HG03439 (cell line): ENCODE data around the gene EXOC3L1.

Experiments used
- ATAC-seq: cut with Tn5 transposase; IDR thresholded peaks from one replicate; pipeline ENCODE4 v1.9.1; 2021; ENCODE audit warnings: mild to moderate bottlenecking, moderate library complexity; ENCODE audit not compliant: unreplicated experiment

The EXOC3L1 gene

GRCh38 chr16:67199011-67199807, 9.3 kb upstream of the EXOC3L1 start, which contains the start of gene ELMO3:
Gene ELMO3 (plus strand): TSS chr16:67199131. CDS start chr16:67199327, 196 bp downstream.
- ATAC-seq: no peak

- no peak for ATAC-seq
Observed at GRCh38 chr16:67198238-67198734, 8.3 kb upstream of the EXOC3L1 start.

- ATAC-seq: no peak
Observed at GRCh38 chr16:67197704-67198103, 7.8 kb upstream of the EXOC3L1 start.

- no peak for ATAC-seq
Observed at GRCh38 chr16:67196881-67197280, 6.9 kb upstream of the EXOC3L1 start.

GRCh38 chr16:67195676-67196075, 5.7 kb upstream of the EXOC3L1 start:
- ATAC-seq: no peak

- ATAC-seq: no peak
Observed at GRCh38 chr16:67194260-67194659, 4.3 kb upstream of the EXOC3L1 start.

GRCh38 chr16:67193536-67193935, 3.6 kb upstream of the EXOC3L1 start:
- no peak for ATAC-seq

- ATAC-seq: peak; percentile 6
Observed at GRCh38 chr16:67192781-67193361, 2.9 kb upstream of the EXOC3L1 start.

- ATAC-seq: peak; percentile 82
Observed at GRCh38 chr16:67191995-67192681, 2.2 kb upstream of the EXOC3L1 start, which contains the start of gene E2F4. Gene E2F4 (plus strand): TSS chr16:67192155. CDS start chr16:67192228, 73 bp downstream.

- ATAC-seq: peak; percentile 5
Observed at GRCh38 chr16:67191411-67191994, 1.6 kb upstream of the EXOC3L1 start.

- ATAC-seq: no peak
Observed at GRCh38 chr16:67190448-67191399, 788 bp upstream of the EXOC3L1 start.

- no peak for ATAC-seq
Observed at GRCh38 chr16:67188798-67189197, 1.1 kb downstream of the EXOC3L1 start.

GRCh38 chr16:67188323-67188722, 1.6 kb downstream of the EXOC3L1 start:
- ATAC-seq: no peak

- ATAC-seq: no peak
Observed at GRCh38 chr16:67187175-67187890, 2.6 kb downstream of the EXOC3L1 start.

GRCh38 chr16:67186550-67186950, 3.4 kb downstream of the EXOC3L1 start:
- no peak for ATAC-seq

GRCh38 chr16:67185651-67186134, 4.2 kb downstream of the EXOC3L1 start:
- ATAC-seq: no peak

- ATAC-seq: no peak
Observed at GRCh38 chr16:67184995-67185650, 4.8 kb downstream of the EXOC3L1 start.

GRCh38 chr16:67184453-67184994, 5.4 kb downstream of the EXOC3L1 start:
- ATAC-seq: peak; percentile 7
